NCI-H2171 treated with DMSO at 0.1 percent for 48 hours (cell line): ENCODE results near the gene LINGO4.

Experiments
- DNase-seq: peaks from one replicate; lab custom pipeline; 2025; lab: John Stamatoyannopoulos, UW

LINGO4 gene

DNA sequence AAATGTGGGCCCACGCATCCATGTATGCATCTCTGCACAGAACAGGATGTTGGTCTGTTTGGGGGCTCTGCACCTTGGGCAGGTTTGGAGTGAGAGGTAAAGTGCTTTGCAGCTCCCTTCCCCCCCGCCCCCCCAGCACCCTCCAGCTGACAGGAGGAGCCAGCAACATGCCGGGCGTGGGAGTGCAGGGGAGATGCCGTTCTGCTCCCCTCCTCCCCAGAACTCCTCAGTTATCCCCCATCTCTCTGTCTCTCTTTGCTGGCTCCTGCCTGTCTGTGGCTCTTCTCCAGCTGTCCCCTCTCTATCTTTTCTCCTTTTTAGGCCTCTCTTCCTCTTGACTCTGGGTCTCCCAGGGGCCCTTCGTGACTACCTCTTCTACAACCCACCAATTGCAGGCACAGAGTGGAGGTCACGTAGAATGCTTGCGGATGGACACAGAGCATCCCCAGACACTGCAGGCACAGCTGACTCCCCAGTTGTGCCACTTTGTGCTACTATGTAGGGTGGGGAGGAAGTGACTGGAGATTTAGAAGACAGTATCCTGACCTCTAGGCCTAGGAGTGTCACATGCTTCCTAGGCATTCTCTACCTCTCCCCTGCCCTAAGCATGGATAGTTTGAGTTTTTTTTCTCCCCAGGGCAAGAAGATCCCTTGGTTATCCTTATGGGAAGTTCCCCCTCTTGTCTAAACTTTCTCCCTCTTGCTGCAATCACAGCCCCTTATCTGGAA is 28.1 kb upstream of the LINGO4 start:
- no peak for DNase-seq

- peak; percentile 43 for DNase-seq
Measured at GRCh38 chr1:151832318-151832980, 27.2 kb upstream of the LINGO4 start.

DNA sequence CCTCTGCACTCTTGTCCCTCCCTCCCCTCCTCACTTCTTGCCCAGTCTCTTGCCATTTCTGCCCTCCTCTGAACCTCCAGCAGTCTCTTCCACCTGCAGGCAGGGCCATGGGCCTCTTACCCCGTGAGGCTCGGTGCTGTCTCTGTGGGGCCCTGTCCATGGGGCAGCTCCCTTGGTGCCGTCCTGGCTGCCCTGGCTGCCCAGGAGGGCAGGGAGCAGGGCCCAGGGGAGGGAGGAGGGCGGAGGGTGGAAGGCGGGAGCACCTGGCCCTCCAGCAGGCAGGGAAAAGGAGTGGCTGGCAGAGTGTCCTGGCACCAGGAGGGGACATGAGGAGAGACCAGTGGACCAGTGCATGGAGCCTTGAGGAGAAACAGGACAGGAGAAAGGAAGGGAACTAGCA is 26.4 kb upstream of the LINGO4 start, which contains the start of gene RORC:
TSS of gene RORC (minus strand) at position 198 of the 400 bp plus-strand sequence. CDS start at position 160, 38 bp downstream.
- DNase-seq: no peak

DNA sequence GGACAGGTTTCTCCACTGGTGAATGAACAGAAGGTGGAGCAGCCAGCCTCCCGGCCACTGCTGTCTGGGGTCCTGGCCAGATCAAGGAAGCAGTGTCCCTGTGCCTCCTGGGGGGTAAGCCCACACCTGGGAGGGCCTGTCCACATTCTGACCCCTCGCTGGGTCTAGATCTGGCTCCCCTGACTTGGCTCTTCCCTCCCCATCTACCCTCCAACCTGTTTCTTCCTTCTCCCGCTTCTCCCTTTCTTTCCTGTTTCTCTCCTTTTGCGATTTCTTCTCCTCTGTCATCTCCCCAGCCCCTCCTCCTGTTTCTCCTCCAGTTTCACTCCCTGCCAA is 26.0 kb upstream of the LINGO4 start:
- no peak for DNase-seq

DNA sequence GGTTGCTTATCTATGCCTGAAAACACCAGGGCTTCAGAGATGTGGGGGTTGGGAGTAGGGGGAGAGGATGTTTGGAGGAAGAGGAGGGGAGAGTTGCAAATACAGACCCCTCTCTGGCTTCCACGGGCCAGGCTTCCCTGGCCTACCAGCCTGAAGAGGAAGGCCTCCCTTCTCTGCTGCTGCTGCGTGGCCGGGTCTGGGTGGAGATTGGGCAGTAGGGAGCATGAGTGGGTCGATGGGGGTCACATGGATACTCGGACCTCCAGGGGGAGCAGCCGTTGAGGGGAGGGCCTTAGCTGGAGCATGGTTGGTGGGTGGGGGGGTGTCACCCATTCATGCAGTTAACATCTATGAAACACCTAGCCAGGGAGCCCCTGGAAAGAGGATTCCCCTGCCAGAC is 24.8 kb upstream of the LINGO4 start:
- no peak for DNase-seq

DNA sequence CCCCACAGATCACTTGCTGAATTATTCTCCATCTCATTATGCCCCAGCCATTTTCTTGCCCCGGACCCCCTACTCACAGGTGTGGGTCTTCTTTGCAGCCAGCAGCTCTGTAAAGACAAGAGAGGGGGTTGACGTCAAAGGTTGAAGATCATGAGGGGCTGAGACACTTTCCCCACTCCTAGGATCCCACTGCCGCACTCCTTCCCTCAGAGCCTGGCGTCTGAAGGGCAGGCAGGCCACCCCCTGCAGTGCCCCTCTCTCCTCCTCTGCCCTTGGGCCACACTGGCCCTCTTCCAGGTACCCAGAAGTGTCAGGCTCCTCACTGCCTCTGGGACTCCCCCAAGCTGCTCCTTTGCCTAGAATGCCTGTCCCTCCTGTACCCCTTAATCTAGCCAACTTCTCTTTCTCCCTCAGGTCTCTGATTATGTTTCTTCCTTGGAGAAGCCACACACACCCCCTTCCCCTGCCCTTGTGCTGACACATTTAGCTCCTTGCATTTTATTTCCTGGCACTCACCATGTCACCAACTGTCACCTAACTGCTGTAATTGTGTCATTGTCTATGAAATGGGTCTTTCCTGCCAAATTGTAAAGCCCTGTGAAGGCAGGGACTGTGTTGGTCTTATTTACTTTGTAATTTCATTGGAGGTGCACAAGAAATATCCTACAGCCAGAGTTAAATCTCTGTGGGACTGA is 24.3 kb upstream of the LINGO4 start:
- DNase-seq: no peak

GRCh38 chr1:151828921-151829320 is 23.7 kb upstream of the LINGO4 start:
- no peak for DNase-seq

- no peak for DNase-seq
Measured at GRCh38 chr1:151827853-151828252, 22.6 kb upstream of the LINGO4 start.

DNA sequence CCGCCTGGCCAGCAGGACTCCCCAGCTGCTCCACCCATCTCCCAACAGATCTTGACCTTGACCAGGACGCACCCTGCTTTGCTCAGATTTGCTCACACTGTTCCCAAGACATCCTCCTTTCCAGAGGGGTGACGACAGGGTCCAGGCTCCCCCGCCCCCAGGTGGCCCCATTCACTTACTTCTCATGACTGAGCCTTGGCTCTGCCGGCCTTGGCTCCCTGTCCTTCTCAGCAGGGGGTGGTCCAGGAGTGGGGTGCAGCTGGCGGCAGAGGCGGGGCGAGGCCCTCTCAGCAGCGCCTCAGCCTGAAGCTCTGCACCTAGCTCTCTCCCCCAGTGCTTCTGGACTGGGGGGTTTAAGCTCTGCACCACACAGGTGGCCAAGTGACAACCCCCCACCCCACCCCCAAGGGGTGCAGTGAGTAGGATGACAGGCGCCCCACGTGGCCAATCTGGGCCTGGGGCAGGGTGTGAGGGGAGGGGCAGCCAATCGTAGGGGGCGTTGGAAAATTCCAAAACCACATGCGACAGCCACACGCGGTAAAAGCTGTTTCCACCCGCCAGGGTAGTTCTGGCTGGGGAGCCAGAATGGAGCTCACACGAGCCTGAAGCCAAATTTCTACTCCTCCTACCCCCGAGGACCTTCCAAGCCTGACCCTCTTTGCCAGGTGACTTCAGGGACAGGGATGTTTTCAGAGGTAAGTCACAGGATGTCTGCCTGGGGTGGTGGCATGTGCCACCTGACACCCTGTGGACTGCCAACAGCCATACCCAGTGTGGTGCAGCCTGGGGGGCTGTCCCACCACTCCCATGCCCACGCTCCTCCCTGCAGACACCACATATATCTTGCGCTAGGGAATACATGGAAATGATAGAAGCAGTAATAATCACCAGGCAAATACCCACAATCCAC is 20.8 kb upstream of the LINGO4 start:
- no peak for DNase-seq

- no peak for DNase-seq
Measured at GRCh38 chr1:151825204-151825603, 20.0 kb upstream of the LINGO4 start.

DNA sequence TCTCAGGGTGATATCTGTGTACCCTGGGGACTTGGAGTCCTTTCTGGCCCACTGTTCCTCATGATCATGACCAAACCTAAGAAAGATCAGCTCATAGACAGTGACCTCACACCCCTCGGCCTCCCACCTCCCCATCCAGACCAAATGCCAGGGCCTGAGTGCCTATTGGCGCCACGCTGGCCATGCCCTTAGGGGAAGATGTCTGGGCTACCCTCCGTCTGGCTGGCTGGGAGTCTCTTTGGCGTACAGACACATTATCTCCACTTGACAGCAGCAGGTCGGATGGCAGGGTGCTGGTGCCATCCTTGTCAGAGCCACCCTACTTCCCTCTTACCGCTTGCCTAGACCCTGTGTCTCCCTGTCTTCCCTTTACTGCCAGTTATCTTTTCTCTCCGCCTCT is 18.0 kb upstream of the LINGO4 start:
- DNase-seq: no peak

DNA sequence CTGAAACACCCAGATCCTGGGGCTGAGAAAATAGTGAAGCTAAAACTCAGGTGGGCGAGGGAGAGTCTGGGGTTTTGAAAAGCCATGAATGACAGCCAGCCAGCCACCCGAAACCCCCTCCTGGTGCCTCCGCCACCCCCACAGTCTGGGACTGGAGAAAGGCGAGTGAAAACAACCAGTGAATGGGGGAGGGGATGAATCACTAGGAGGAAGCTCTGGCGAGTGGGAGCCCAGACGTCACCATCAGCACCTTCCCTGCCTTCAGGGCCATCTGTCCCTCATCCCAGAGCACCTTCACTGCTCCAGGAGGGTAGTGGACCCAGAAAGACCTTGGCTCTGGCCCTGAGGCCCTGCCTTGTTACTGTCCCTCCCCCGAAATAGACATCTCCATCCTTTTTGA is 17.2 kb upstream of the LINGO4 start:
- no peak for DNase-seq

DNA sequence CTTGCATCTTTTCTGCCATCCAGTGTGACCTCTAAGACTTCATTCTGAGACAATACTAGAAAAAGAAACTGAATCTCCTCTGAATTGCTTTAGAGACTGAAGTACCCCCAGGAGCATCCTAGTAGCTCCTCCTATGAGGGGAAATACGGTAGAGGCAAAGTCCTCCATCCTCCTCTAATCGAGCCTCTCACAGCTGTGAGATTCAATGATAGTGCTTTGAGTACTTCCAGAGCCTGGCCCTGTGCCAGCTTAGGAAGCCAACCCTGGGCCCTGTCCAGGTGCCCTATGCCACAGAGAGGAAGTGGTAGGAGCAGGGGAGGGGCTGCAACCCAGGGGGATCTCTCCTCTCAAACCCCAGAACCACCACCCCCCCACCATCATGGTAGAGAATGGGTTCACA is 15.7 kb upstream of the LINGO4 start:
- peak; percentile 14 for DNase-seq

- DNase-seq: no peak
Measured at GRCh38 chr1:151819976-151820623, 14.9 kb upstream of the LINGO4 start.

DNA sequence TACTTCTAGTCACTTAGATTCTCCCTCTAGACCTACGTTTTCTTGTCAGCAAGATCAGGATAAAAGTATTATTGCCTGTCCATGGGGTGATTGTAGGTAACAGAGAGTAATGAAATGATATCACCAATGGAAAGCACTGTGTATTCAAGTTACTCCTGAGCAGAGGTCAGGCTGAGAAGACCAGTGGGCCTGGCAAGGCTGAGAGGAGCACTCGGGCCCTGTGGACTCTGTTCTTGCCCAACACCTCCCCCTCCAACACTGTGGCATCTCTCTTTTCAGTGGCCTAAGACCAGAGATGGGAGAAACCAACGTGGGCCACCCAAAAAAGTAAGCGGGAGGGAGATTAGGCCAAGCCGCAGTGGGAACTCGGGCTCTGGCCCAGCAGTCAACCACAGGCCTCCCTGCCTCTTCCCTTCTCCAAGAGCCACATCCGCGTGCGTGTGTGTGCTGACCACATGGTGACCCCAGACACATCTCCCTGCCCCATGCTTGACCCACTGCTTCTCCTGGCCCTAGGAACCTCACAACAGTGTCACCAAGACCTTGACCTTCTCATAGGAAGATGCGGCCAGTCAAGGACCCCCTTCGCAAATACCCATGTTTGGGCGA is 14.1 kb upstream of the LINGO4 start:
- DNase-seq: no peak

- DNase-seq: peak; percentile 3
Measured at GRCh38 chr1:151817353-151817730, 12.1 kb upstream of the LINGO4 start.

- DNase-seq: no peak
Measured at GRCh38 chr1:151816548-151817352, 11.5 kb upstream of the LINGO4 start.

DNA sequence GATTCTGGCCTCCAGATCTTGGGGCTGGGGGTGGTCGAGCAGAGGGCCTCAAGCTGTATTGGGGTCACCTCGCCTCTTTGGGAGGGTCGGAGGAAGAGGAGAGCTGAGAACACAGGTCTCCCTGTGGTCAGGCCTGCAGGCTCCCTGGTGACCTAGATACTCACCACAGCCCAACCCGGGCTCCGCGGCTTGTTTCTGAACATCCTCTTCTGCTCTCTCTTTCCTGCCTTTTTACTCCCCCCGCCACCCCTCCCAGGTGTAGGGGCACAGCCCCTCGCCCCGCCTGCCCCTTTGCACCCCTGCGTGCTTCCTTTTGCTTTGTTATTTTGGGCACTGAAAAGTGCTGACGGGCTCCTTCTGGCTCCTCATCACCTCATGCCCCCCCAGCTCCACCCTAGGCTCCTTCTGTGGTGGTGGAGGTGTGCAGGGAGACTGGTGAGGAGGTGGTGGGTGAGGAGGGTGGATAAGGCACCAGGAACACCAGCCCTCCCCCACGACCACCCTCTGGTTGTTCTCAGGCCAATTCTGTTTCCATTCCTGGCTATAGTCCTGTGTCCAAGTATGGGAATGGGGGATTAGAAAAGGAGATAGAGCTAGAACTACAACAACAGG is 10.6 kb upstream of the LINGO4 start:
- DNase-seq: no peak

DNA sequence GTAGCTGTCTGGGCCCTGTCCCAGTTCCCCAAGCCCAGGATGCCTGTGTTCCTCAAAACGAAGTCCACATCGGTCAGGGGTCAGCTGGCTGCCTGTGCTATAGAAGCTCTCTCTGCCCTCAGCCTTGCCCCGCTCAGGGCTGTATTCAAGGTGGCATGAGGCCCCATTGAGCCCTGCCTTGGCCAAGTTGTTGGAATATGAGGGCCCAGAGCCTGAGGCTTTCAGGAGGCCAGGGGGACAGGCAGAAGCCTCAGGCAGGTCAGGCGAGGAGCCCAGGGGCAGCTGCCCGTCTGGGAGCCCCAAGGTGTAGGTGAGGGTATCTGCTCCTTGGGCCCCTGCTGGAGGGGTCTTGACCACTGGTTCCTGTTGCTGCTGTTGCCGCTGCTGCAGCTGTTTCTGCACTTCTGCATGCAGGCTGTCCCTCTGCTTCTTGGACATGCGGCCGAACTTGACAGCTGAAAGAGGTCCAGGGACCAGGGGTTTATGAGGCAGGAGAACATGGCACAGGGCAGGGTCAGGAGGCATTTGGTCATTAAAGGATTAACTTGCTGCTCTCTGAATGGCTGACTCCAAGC is 9.8 kb upstream of the LINGO4 start:
- DNase-seq: no peak

DNA sequence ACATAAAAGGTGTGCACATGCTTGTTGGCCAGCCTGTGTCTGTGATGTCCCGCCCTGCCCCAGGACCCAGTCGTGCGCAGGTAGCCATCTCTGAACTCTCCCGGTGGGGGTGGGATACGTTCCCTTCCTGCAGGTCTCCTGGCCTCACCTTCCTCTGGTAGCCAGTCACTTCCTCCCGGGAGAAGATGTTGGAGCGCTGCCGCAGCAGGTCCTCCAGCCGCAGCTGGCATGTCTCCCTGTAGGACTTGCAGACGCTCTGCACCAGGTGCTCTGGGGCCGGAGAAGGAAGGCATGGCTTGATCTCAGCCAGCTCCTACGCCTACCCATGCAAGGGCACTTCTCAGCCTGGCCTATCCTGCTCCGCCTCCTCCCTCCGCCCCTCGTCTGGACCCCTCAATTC is 9.2 kb upstream of the LINGO4 start:
- no peak for DNase-seq
